GM12865 (cell line): ENCODE results near the gene DAB1.
"Not testable (repeated sequence)": the region's sequence is repeated elsewhere in the genome, so short reads cannot be mapped to it uniquely, and the experiment has no call there.

Experiments used
- DNase-seq: peaks from one replicate; pipeline ENCODE4 v3.0.0; 2010; ENCODE audit warnings: low read depth
- H3K4me3 ChIP-seq: 2 replicates; pipeline ENCODE4 v1.5.1; 2011; ENCODE audit warnings: mild to moderate bottlenecking, low read depth, low read length, control low read depth
- CTCF ChIP-seq: IDR thresholded peaks from 2 replicates; pipeline ENCODE4 v1.5.1; 2011; ENCODE audit warnings: low read length, control low read depth, low read depth, inconsistent platforms; ENCODE audit not compliant: insufficient read depth; ENCODE audit errors: missing control alignments

The DAB1 gene

GRCh38 chr1:57229076-57229475 is 194.8 kb downstream of the DAB1 start:
- DNase-seq, result no peak
- TF ChIP-seq CTCF, result no peak
- no peak overlapping the region for H3K4me3 ChIP-seq

- H3K4me3 ChIP-seq, result no peak overlapping the region
- no peak for DNase-seq
- no peak for TF ChIP-seq CTCF
These were observed 201.1 kb downstream of the DAB1 start for GRCh38 chr1:57222801-57223200.

- no peak for DNase-seq
- TF ChIP-seq CTCF, result no peak
- no peak overlapping the region for H3K4me3 ChIP-seq
These were observed 201.6 kb downstream of the DAB1 start for GRCh38 chr1:57222307-57222706.

- not testable (repeated sequence) for DNase-seq, H3K4me3 ChIP-seq
These were observed 203.0 kb downstream of the DAB1 start for GRCh38 chr1:57220905-57221304.

- no peak for DNase-seq
- no peak overlapping the region for H3K4me3 ChIP-seq
- no peak for TF ChIP-seq CTCF
These were observed 205.3 kb downstream of the DAB1 start for GRCh38 chr1:57218487-57219079.

- no peak for DNase-seq
- no peak overlapping the region for H3K4me3 ChIP-seq
- no peak for TF ChIP-seq CTCF
These were observed 206.0 kb downstream of the DAB1 start for GRCh38 chr1:57217905-57218304.

GRCh38 chr1:57214951-57215575 is 208.8 kb downstream of the DAB1 start:
- no peak for DNase-seq
- no peak for TF ChIP-seq CTCF
- H3K4me3 ChIP-seq, result no peak overlapping the region
